ENCODE measurements around the gene TRIM44. TPM values are rescaled to one million over a fixed set of nuclear protein-coding genes. Genes with fewer than 3 reads are reported as not detected.
A peak's percentile ranks its signal among the peaks of the same experiment; 100 is the strongest.
"Not testable (repeated sequence)": the region's sequence is repeated elsewhere in the genome, so short reads cannot be mapped to it uniquely, and the experiment has no call there.

TRIM44 gene
- total RNA-seq, 4 donors from 2014 or later, result 27.4 to 73.4 (median 53.7) TPM

DNA sequence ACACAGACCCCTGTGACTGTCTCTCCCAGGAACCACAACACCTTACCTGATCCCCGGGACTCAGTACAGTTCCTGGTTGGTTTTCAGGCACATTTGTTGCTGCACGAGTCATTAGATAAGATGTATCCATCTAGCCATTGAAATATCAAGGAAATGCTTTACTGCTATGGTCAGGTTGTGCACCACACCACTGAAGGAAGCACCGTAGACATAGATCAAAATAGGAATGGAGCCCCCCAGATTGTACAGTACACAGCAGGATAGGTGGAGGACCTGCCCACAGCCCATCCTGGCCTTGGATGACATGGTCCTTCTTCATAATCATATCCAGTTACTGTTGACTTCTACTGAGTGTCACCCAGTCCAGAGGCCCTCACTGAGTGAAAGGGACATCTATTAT is 195.3 kb downstream of the TRIM44 start:
- H3K27me3 ChIP-seq, result no peaks in the 10 kb centered on the region
- intact Hi-C loops (cut with DNase I), result no loop called here
- no peaks in the 10 kb centered on the region for H3K9me3 ChIP-seq
- H3K4me3 ChIP-seq, result no peak overlapping the region
- DNase-seq (ENCODE audit: extremely low spot score), result peak; percentile 68
- TF ChIP-seq POLR2A (IDR thresholded peaks at IDR 0.05; ENCODE audit: low read depth) (no peak), POLR2AphosphoS5 (IDR thresholded peaks at IDR 0.05) (no peak), EP300 (IDR thresholded peaks at IDR 0.05) (no peak)
- TF ChIP-seq, protein P1, sequence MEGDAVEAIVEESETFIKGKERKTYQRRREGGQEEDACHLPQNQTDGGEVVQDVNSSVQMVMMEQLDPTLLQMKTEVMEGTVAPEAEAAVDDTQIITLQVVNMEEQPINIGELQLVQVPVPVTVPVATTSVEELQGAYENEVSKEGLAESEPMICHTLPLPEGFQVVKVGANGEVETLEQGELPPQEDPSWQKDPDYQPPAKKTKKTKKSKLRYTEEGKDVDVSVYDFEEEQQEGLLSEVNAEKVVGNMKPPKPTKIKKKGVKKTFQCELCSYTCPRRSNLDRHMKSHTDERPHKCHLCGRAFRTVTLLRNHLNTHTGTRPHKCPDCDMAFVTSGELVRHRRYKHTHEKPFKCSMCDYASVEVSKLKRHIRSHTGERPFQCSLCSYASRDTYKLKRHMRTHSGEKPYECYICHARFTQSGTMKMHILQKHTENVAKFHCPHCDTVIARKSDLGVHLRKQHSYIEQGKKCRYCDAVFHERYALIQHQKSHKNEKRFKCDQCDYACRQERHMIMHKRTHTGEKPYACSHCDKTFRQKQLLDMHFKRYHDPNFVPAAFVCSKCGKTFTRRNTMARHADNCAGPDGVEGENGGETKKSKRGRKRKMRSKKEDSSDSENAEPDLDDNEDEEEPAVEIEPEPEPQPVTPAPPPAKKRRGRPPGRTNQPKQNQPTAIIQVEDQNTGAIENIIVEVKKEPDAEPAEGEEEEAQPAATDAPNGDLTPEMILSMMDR (IDR thresholded peaks at IDR 0.05), result no peak
- H3K27ac ChIP-seq (replicated peaks in 1 of 4), result no peak overlapping the region
- 98% methylated on average over 3 of the region's 3 CpGs for WGBS
- H3K36me3 ChIP-seq, result no peaks in the 10 kb centered on the region
- peaks cover 0 to 5% (median 0%) of the 10 kb centered on the region in 4 donors for H3K4me1 ChIP-seq

DNA sequence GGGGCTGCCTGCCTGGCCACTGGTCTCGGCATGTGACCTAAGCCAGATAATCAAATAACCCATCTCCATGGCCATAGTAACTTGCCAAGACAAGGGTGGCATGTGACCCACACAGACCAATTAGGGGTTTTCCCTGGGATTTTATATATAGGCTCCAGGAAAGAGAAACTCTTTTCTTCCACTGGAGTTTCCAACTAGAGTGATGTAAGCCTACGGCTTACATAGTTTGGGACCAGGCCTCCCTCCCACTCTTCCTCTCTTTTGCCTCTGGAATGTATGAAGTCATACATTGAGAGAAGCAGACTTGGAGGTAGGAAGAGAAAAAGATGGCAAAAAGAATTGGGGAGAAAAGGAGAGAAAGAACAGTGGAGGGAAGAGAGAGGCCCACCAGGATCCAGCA is 196.7 kb downstream of the TRIM44 start:
- H3K27ac ChIP-seq (replicated peaks in 1 of 4), result no peak overlapping the region
- H3K4me3 ChIP-seq, result no peak overlapping the region
- H3K9me3 ChIP-seq, result no peaks in the 10 kb centered on the region
- H3K4me1 ChIP-seq, result peaks cover 0 to 5% (median 0%) of the 10 kb centered on the region in 4 donors
- TF ChIP-seq EP300 (IDR thresholded peaks at IDR 0.05) (no peak), POLR2AphosphoS5 (IDR thresholded peaks at IDR 0.05) (no peak), POLR2A (IDR thresholded peaks at IDR 0.05; ENCODE audit: low read depth) (no peak)
- TF ChIP-seq, protein P1 (IDR thresholded peaks at IDR 0.05), result no peak
- 90% methylated on average over 2 of the region's 2 CpGs for WGBS
- H3K27me3 ChIP-seq, result no peaks in the 10 kb centered on the region
- no peak for DNase-seq (ENCODE audit: extremely low spot score)
- intact Hi-C loops (cut with DNase I), result no loop called here
- no peaks in the 10 kb centered on the region for H3K36me3 ChIP-seq

DNA sequence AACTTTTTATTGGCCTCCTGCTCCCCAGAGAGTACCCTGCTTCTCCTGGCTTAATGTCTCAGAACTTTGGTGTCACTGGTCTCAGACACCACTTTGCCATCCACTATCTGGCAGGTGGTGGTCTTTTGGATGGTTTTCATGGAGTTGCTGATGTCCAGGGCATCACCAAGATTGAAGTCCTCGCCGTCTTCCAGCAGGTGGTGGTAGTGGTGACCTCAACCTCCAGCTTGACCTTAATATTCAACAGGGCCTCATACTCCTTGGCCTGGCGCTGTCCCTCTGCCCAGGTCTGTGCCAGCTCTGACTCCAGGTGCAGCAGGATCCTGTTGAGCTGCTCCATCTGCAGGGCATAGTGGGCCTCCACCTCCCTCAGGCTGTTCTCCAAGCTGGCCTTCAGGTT is 197.6 kb downstream of the TRIM44 start:
- DNase-seq (ENCODE audit: extremely low spot score); H3K9me3 ChIP-seq; intact Hi-C loops (cut with DNase I); H3K4me3 ChIP-seq; H3K27me3 ChIP-seq; H3K36me3 ChIP-seq; H3K27ac ChIP-seq (replicated peaks in 1 of 4); H3K4me1 ChIP-seq: not testable (repeated sequence)
- WGBS, result 100% methylated on average over 2 of the region's 3 CpGs

DNA sequence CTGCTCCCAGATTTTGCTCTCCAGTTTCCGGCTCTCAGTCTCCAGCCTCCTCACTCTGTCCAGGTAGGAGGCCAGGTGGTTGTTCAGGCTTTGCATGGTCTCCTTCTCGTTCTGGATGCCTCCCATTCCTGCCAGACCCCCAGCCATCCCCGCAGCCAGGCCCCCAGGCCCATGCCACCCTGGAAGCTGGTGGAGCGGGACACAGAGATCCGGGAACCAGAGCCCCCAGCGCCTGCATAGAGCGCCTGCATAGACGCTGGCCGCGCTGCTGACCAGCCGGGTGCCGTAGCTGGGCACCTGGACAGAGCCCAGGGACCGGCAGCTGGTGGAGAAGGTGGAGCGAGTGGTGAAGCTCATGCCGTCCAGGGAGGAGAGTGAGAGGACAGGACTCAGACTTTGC is 198.6 kb downstream of the TRIM44 start:
- H3K36me3 ChIP-seq, result no peaks in the 10 kb centered on the region
- no peak overlapping the region for H3K27ac ChIP-seq (replicated peaks in 1 of 4)
- no peak for DNase-seq (ENCODE audit: extremely low spot score)
- WGBS, result 80% methylated on average over 3 of the region's 15 CpGs
- no peaks in the 10 kb centered on the region for H3K9me3 ChIP-seq
- H3K4me3 ChIP-seq, result no peak overlapping the region
- no peaks in the 10 kb centered on the region for H3K27me3 ChIP-seq
- TF ChIP-seq POLR2AphosphoS5 (IDR thresholded peaks at IDR 0.05) (no peak), EP300 (IDR thresholded peaks at IDR 0.05) (no peak), POLR2A (IDR thresholded peaks at IDR 0.05; ENCODE audit: low read depth) (no peak)
- TF ChIP-seq, protein P1 (IDR thresholded peaks at IDR 0.05), result no peak
- H3K4me1 ChIP-seq, result peaks cover 0 to under 1% (median 0%) of the 10 kb centered on the region in 4 donors
- intact Hi-C loops (cut with DNase I), result no loop called here

DNA sequence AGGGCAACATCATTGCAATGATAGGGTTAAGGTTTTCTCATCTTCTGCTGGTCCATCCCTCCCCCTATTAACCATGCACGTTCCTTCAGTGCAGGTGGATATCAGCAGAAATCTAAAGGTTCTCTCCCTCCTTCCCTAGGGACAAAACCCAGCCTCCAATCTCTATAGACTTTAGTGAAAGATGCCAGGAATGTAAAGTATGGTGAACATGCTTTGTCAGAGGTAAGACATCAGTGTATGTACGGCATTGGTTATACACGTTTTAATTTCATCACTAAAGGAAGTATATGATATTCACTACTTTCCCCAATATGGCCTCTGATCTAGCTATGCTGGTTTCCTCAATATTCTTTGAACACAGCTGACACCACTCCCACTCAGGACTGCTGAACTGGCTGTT is 200.1 kb downstream of the TRIM44 start:
- Histone ChIP-seq H3K4me3 (no peak overlapping the region), H3K27ac (replicated peaks in 1 of 4) (no peak overlapping the region), H3K36me3 (no peaks in the 10 kb centered on the region), H3K9me3 (peaks cover 0 to 4% (median 0%) of the 10 kb centered on the region in 4 donors), H3K4me1 (no peaks in the 10 kb centered on the region), H3K27me3 (no peaks in the 10 kb centered on the region)
- no peak for DNase-seq (ENCODE audit: extremely low spot score)
- 65% methylated on average over 3 of the region's 3 CpGs for WGBS
- TF ChIP-seq EP300 (IDR thresholded peaks at IDR 0.05) (no peak), POLR2A (IDR thresholded peaks at IDR 0.05; ENCODE audit: low read depth) (no peak), POLR2AphosphoS5 (IDR thresholded peaks at IDR 0.05) (no peak)
- TF ChIP-seq, protein P1 (IDR thresholded peaks at IDR 0.05), result no peak
- intact Hi-C loops (cut with DNase I), result no loop called here
